HCT116 (cell line): ENCODE results near the gene MAPKAPK3. TPM values are rescaled to one million over a fixed set of nuclear protein-coding genes. Genes with fewer than 3 reads are reported as not detected.
A peak's percentile ranks its signal among the peaks of the same experiment; 100 is the strongest.

ENCODE experiments used
- ATAC-seq: fragments of 200-7000 bp; cut with Tn5 transposase; 2 replicates; pipeline ENCODE4 v1.9.1; 2020; ENCODE audit warnings: mild to moderate bottlenecking, moderate library complexity
- BruUV-seq: library from RNA; stranded (reverse); fragments of 400-500 nt; replicated peaks from 2 replicates; lab custom pipeline; 2021; lab: Mats Ljungman, UMichigan
- CTCF ChIA-PET: fragments of 300-600 bp; sonication (Branson Sonifier 250); formaldehyde crosslinking; loops from one replicate; lab custom pipeline; 2021; ENCODE audit warnings: antibody characterized with exemption; lab: Charles Lee
- POLR2A ChIA-PET: fragments of 300-600, 350-600 bp; sonication (Branson Sonifier 250); formaldehyde crosslinking; loops from one replicate; lab custom pipeline; 2021; ENCODE audit warnings: antibody characterized with exemption; lab: Charles Lee
- RAD21 ChIA-PET, 2 experiments: fragments of 300-600 bp; sonication (Branson Sonifier 250); formaldehyde crosslinking; loops; one replicate each; lab custom pipeline; 2023; ENCODE audit warnings: low total read pairs in 2 of 2; ENCODE audit not compliant: uncharacterized antibody in 2 of 2, unreplicated experiment in 2 of 2, low non-redundant PET in 1 of 2; lab: Charles Lee
- DNase-seq: peaks from one replicate; pipeline ENCODE4 v3.0.0-alpha.2; 2010; ENCODE audit warnings: low read depth, low spot score
- H2AFZ ChIP-seq: fragments of 200-600 bp; shearing (Covaris generic), sonication (generic); 2 replicates; pipeline ENCODE4 v1.6.1; 2017; ENCODE audit warnings: low read depth, mixed run types, mixed read lengths, antibody characterized with exemption, low read length; ENCODE audit not compliant: poor library complexity, severe bottlenecking
- H3K27ac ChIP-seq: 2 replicates; pipeline ENCODE4 v1.5.1; 2012; ENCODE audit warnings: low read depth, low read length
- H3K27me3 ChIP-seq: fragments of 200-600 bp; sonication (generic); 2 replicates; pipeline ENCODE4 v1.6.1; 2016; ENCODE audit warnings: mixed run types, low read length, mixed read lengths; ENCODE audit not compliant: insufficient read depth
- H3K36me3 ChIP-seq, 2 experiments: fragments of 200-500 bp in 1 of 2; fragments of 200-600 bp in 1 of 2; sonication (Bioruptor generic) in 1 of 2; sonication (generic) in 1 of 2; 2 replicates each; pipeline versions ENCODE4 v1.5.1 to v1.6.1; 2014 to 2016; ENCODE audit warnings: low read length in 2 of 2, inconsistent platforms in 1 of 2, mixed read lengths in 1 of 2, mixed run types in 1 of 2; ENCODE audit not compliant: insufficient read depth in 2 of 2, control insufficient read depth in 1 of 2
- H3K4me1 ChIP-seq, 2 experiments: fragments of 200-600 bp in 1 of 2; sonication (generic) in 1 of 2; 2 replicates each; pipeline versions ENCODE4 v1.5.1 to v1.6.1; 2012 to 2017; ENCODE audit warnings: low read length in 2 of 2, inconsistent platforms in 1 of 2, mild to moderate bottlenecking in 1 of 2, mixed read lengths in 1 of 2, mixed run types in 1 of 2, moderate library complexity in 1 of 2; ENCODE audit not compliant: insufficient read depth in 2 of 2, control insufficient read depth in 1 of 2
- H3K4me2 ChIP-seq: fragments of 200-600 bp; sonication (generic); 2 replicates; pipeline ENCODE4 v1.6.1; 2017; ENCODE audit warnings: mixed run types, low read length, mixed read lengths
- H3K4me3 ChIP-seq, 2 experiments: fragments of 200-600 bp in 1 of 2; sonication (generic) in 1 of 2; replicated peaks in 1 of 2; 2 replicates each; pipeline ENCODE4 v1.5.1; 2011 to 2016; ENCODE audit warnings: low read length in 2 of 2, control low read depth in 1 of 2, low read depth in 1 of 2, mild to moderate bottlenecking in 1 of 2, mixed read lengths in 1 of 2, mixed run types in 1 of 2
- H3K79me2 ChIP-seq: fragments of 200-600 bp; sonication (generic); 2 replicates; pipeline ENCODE4 v1.6.1; 2017; ENCODE audit warnings: mild to moderate bottlenecking, mixed run types, low read length, moderate library complexity, mixed read lengths; ENCODE audit not compliant: insufficient read depth
- H3K9ac ChIP-seq: fragments of 200-600 bp; sonication (generic); 2 replicates; pipeline ENCODE4 v1.6.1; 2016; ENCODE audit warnings: low read length, mixed read lengths
- H3K9me2 ChIP-seq: fragments of 200-600 bp; sonication (generic), shearing (Covaris generic); 2 replicates; pipeline ENCODE4 v1.6.1; 2017; ENCODE audit warnings: mixed run types, mild to moderate bottlenecking, moderate library complexity; ENCODE audit not compliant: insufficient read depth
- H3K9me3 ChIP-seq, 2 experiments: fragments of 200-500 bp in 1 of 2; fragments of 200-600 bp in 1 of 2; sonication (Bioruptor generic) in 1 of 2; sonication (generic) in 1 of 2; 2 replicates each; pipeline ENCODE4 v1.6.1; 2014 to 2017; ENCODE audit warnings: low read length in 2 of 2, mixed read lengths in 2 of 2, inconsistent platforms in 1 of 2, low read depth in 1 of 2, mild to moderate bottlenecking in 1 of 2, mixed run types in 1 of 2, moderate library complexity in 1 of 2; ENCODE audit not compliant: control insufficient read depth in 1 of 2, insufficient read depth in 1 of 2
- H4K20me1 ChIP-seq: fragments of 200-600 bp; sonication (generic), shearing (Covaris generic); 2 replicates; pipeline ENCODE4 v1.6.1; 2017; ENCODE audit warnings: mixed run types, mild to moderate bottlenecking, moderate library complexity; ENCODE audit not compliant: insufficient read depth
- CTCF ChIP-seq, 3 experiments: fragments of 200-600 bp in 1 of 3; sonication (generic) in 1 of 3; IDR thresholded peaks in 2 of 3; conservative IDR thresholded peaks in 1 of 3; 2 replicates each; pipeline ENCODE4 v1.5.1; 2012 to 2017; ENCODE audit warnings: low read depth in 2 of 3, low read length in 2 of 3, antibody characterized with exemption in 1 of 3, borderline replicate concordance in 1 of 3, control low read depth in 1 of 3, mild to moderate bottlenecking in 1 of 3, mixed read lengths in 1 of 3, mixed run types in 1 of 3, moderate library complexity in 1 of 3; ENCODE audit not compliant: insufficient read depth in 1 of 3
- ELF1 ChIP-seq: IDR thresholded peaks from 2 replicates; pipeline ENCODE4 v1.6.1; 2012; ENCODE audit warnings: low read depth, borderline replicate concordance
- EZH2 ChIP-seq: fragments of 200-600 bp; sonication (generic); IDR thresholded peaks from 2 replicates; pipeline ENCODE4 v1.6.1; 2017; ENCODE audit warnings: antibody characterized with exemption, mixed run types
- FOSL1 ChIP-seq: IDR thresholded peaks from 2 replicates; pipeline ENCODE4 v1.6.1; 2012; ENCODE audit warnings: low read depth
- POLR2A ChIP-seq: IDR thresholded peaks from 2 replicates; pipeline ENCODE4 v1.7.0; 2011; ENCODE audit warnings: borderline replicate concordance; ENCODE audit not compliant: insufficient read depth, insufficient read length; ENCODE audit errors: extremely low read depth
- POLR2AphosphoS5 ChIP-seq: IDR thresholded peaks from 2 replicates; pipeline ENCODE4 v1.6.1; 2011; ENCODE audit warnings: mild to moderate bottlenecking, low read depth, low read length, moderate library complexity
- RAD21 ChIP-seq: IDR thresholded peaks from 2 replicates; pipeline ENCODE4 v1.6.1; 2012; ENCODE audit warnings: low read depth, mild to moderate bottlenecking
- SIN3A ChIP-seq: IDR thresholded peaks from 2 replicates; pipeline ENCODE4 v1.6.1; 2012; ENCODE audit warnings: low read depth
- SP1 ChIP-seq: IDR thresholded peaks from 2 replicates; pipeline ENCODE4 v1.6.1; 2012; ENCODE audit warnings: low read depth
- SRF ChIP-seq: IDR thresholded peaks from 2 replicates; pipeline ENCODE4 v1.6.1; 2012; ENCODE audit warnings: low read depth
- YY1 ChIP-seq: IDR thresholded peaks from 2 replicates; pipeline ENCODE4 v1.6.1; 2011; ENCODE audit warnings: low read length, low read depth, moderate library complexity, mild to moderate bottlenecking; ENCODE audit not compliant: insufficient replicate concordance; ENCODE audit errors: extremely low read depth
- ZBTB33 ChIP-seq: IDR thresholded peaks from 2 replicates; pipeline ENCODE4 v1.6.1; 2011; ENCODE audit warnings: mild to moderate bottlenecking, low read length, moderate library complexity; ENCODE audit not compliant: insufficient replicate concordance; ENCODE audit errors: extremely low read depth
- ZFX ChIP-seq: fragments of 450-650 bp; IDR thresholded peaks from 2 replicates; pipeline ENCODE4 v1.6.1; 2017
- ZNF274 ChIP-seq: fragments of 200-500 bp; sonication (Bioruptor generic); IDR thresholded peaks from 2 replicates; pipeline ENCODE4 v1.6.1; 2014; ENCODE audit warnings: mild to moderate bottlenecking, low read depth, low read length, inconsistent platforms
- intact Hi-C: fragments of 100-400 bp; cut with micrococcal nuclease; formaldehyde crosslinking; loops from 2 replicates; pipeline ENCODE4 v1.10.0; 2022
- total RNA-seq: library from RNA; stranded (reverse); gene quantifications from one replicate; pipeline ENCODE4 v1.2.1, GENCODE V29; 2021; ENCODE audit not compliant: unreplicated experiment

The MAPKAPK3 gene
- total RNA-seq, 1 experiment from 2014 or later: 87.3 TPM

DNA sequence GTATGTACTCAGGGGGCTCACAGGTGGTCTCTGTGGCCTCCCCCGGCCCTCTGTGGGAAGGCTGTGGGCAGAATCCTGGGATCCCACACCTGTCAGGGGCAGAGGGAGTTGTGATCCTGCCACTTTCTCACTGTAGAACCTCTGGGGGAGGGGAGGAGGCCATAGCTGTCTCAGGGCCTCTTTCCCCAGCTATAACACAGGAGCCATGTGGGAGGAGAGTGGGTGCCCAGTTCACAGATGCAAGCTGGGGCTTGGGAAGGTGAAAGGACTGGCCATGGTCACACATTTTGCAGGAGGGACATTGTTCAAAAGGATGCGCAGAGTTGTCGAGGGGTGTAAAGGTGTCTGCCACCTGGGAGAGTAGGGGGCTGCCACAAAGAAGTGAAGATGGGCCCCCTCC lies 11.7 kb downstream of the MAPKAPK3 start:
- Histone ChIP-seq H3K4me2 (peak overlapping the region; percentile 75), H3K79me2 (peaks cover 92% of the 10 kb centered on the region), H2AFZ (no peak overlapping the region), H3K27me3 (no peaks in the 10 kb centered on the region), H3K9me2 (no peaks in the 10 kb centered on the region), H3K36me3 (peaks cover 0 to 3% of the 10 kb centered on the region in 2 experiments; a peak in 1 of 4 replicates), H3K27ac (peak overlapping the region; percentile 87), H3K4me1 (peaks cover 63 to 93% of the 10 kb centered on the region in 2 experiments), H3K9me3 (no peaks in the 10 kb centered on the region), H3K4me3 (no peak overlapping the region), H3K9ac (peak overlapping the region; percentile 58), H4K20me1 (no peaks in the 10 kb centered on the region; the same call in 1 of the 2 replicates)
- ChIA-PET RAD21 (interaction anchor here (0.7 to 2.1 kb wide), 5 partner anchors 16 to 27 kb away, joined by 3 to 12 read pairs (median 3); no protein-coding TSS in a partner anchor), POLR2A (interaction anchor here (2.1 kb wide), 1 partner anchor 24 kb away, joined by 7 read pairs; no protein-coding TSS in a partner anchor), CTCF (interaction anchor here (1.0 to 2.8 kb wide), 5 partner anchors 17 to 744 kb away, joined by 3 to 29 read pairs (median 7); partner anchors contain the start of gene CISH)
- ATAC-seq (no peak), DNase-seq (no peak)
- intact Hi-C loops: no loop called here
- BruUV-seq: no TSS peak
- TF ChIP-seq POLR2AphosphoS5: no peak
- no peak for TF ChIP-seq EZH2
- no peak for TF ChIP-seq YY1
- TF ChIP-seq RAD21: no peak
- TF ChIP-seq SIN3A: no peak
- TF ChIP-seq FOSL1: no peak
- TF ChIP-seq POLR2A: no peak
- TF ChIP-seq ZFX: no peak
- no peak for TF ChIP-seq SP1
- TF ChIP-seq CTCF (IDR thresholded peaks at IDR 0.05 in 2 of 3, conservative IDR thresholded peaks at IDR 0.05 in 1 of 3; ENCODE audit: borderline replicate concordance in 1 of 3, insufficient read depth in 1 of 3, low read depth in 2 of 3, low read length in 2 of 3): no peak
- TF ChIP-seq ELF1: no peak
- TF ChIP-seq ZBTB33: no peak
- TF ChIP-seq SRF: no peak
- TF ChIP-seq ZNF274: no peak
